ENCODE measurements around the gene TMEM51. TPM values are rescaled to one million over a fixed set of nuclear protein-coding genes. Genes with fewer than 3 reads are reported as not detected.

The TMEM51 gene
- total RNA-seq, 1 donor from 2014 or later: 4.5 TPM

Other genes starting within 250 kb of the TMEM51 start
- 0.99 and 6.8 TPM in 2 replicates for gene FHAD1, start 93.5 kb downstream of the TMEM51 start, total RNA-seq

All from myocyte (in vitro differentiated cells).